H9 (cell line): ENCODE data around the gene ZBP1. TPM values are rescaled to one million over a fixed set of nuclear protein-coding genes. Genes with fewer than 3 reads are reported as not detected.
A peak's percentile ranks its signal among the peaks of the same experiment; 100 is the strongest.

ENCODE experiments used
- DNase-seq: peaks from one replicate; pipeline ENCODE4 v3.0.0-alpha.2; 2017
- H2AFZ ChIP-seq: one replicate; pipeline ENCODE4 v1.6.1; 2013; ENCODE audit warnings: mild to moderate bottlenecking, low read length, control low read depth, moderate library complexity
- H2AK5ac ChIP-seq: 2 replicates; pipeline ENCODE4 v1.6.1; 2013; ENCODE audit warnings: low read length, control low read depth, mixed read lengths; ENCODE audit not compliant: insufficient read length
- H2BK120ac ChIP-seq: one replicate; pipeline ENCODE4 v1.6.1; 2013; ENCODE audit warnings: low read depth, mild to moderate bottlenecking, low read length, control low read depth, inconsistent platforms; ENCODE audit not compliant: poor library complexity, severe bottlenecking
- H2BK12ac ChIP-seq: 2 replicates; pipeline ENCODE4 v1.6.1; 2013; ENCODE audit warnings: low read length, control low read depth, mixed read lengths, low read depth; ENCODE audit not compliant: insufficient read length
- H2BK15ac ChIP-seq: 2 replicates; pipeline ENCODE4 v1.6.1; 2013; ENCODE audit warnings: low read depth, low read length, control low read depth
- H2BK20ac ChIP-seq: one replicate; pipeline ENCODE4 v1.6.1; 2013; ENCODE audit warnings: low read depth, mild to moderate bottlenecking, low read length, control low read depth, inconsistent platforms; ENCODE audit not compliant: poor library complexity, severe bottlenecking
- H2BK5ac ChIP-seq: 2 replicates; pipeline ENCODE4 v1.6.1; 2013; ENCODE audit warnings: low read length, control low read depth, mixed read lengths; ENCODE audit not compliant: insufficient read length
- H3K14ac ChIP-seq: 2 replicates; pipeline ENCODE4 v1.6.1; 2013; ENCODE audit warnings: low read length, control low read depth; ENCODE audit not compliant: insufficient read depth
- H3K18ac ChIP-seq: 2 replicates; pipeline ENCODE4 v1.6.1; 2013; ENCODE audit warnings: low read depth, mild to moderate bottlenecking, mixed read lengths, low read length, control low read depth; ENCODE audit not compliant: insufficient read length
- H3K23ac ChIP-seq: 2 replicates; pipeline ENCODE4 v1.6.1; 2013; ENCODE audit warnings: low read length, control low read depth, mixed read lengths, low read depth; ENCODE audit not compliant: insufficient read length
- H3K23me2 ChIP-seq: 2 replicates; pipeline ENCODE4 v1.6.1; 2013; ENCODE audit warnings: low read depth, mild to moderate bottlenecking, mixed read lengths, low read length, control low read depth; ENCODE audit not compliant: insufficient read length, poor library complexity, severe bottlenecking
- H3K27ac ChIP-seq: 2 replicates; pipeline ENCODE4 v1.5.1; 2013; ENCODE audit warnings: low read length, control low read depth, mixed read lengths, low read depth; ENCODE audit not compliant: insufficient read length
- H3K27me3 ChIP-seq: 2 replicates; pipeline ENCODE4 v1.6.1; 2013; ENCODE audit warnings: low read length, control low read depth, inconsistent platforms; ENCODE audit not compliant: insufficient read depth
- H3K4ac ChIP-seq: 2 replicates; pipeline ENCODE4 v1.6.1; 2013; ENCODE audit warnings: low read depth, mild to moderate bottlenecking, control low read depth, inconsistent platforms, low read length, moderate library complexity
- H3K4me1 ChIP-seq: 2 replicates; pipeline ENCODE4 v1.6.1; 2013; ENCODE audit warnings: low read length, control low read depth, inconsistent platforms; ENCODE audit not compliant: insufficient read depth
- H3K4me2 ChIP-seq: 2 replicates; pipeline ENCODE4 v1.6.1; 2013; ENCODE audit warnings: low read length, control low read depth, mixed read lengths; ENCODE audit not compliant: insufficient read length, insufficient read depth
- H3K56ac ChIP-seq: 2 replicates; pipeline ENCODE4 v1.6.1; 2013; ENCODE audit warnings: low read depth, mild to moderate bottlenecking, mixed read lengths, low read length, control low read depth; ENCODE audit not compliant: insufficient read length
- H3K79me1 ChIP-seq: 2 replicates; pipeline ENCODE4 v1.6.1; 2013; ENCODE audit warnings: low read depth, mild to moderate bottlenecking, moderate library complexity, low read length, control low read depth, inconsistent platforms; ENCODE audit not compliant: insufficient read depth, poor library complexity, severe bottlenecking
- H3K79me2 ChIP-seq: 2 replicates; pipeline ENCODE4 v1.6.1; 2013; ENCODE audit warnings: low read length, control low read depth, inconsistent platforms; ENCODE audit not compliant: insufficient read depth
- H3K9ac ChIP-seq: 2 replicates; pipeline ENCODE4 v1.6.1; 2013; ENCODE audit warnings: low read length, control low read depth, mixed read lengths; ENCODE audit not compliant: insufficient read length; ENCODE audit errors: extremely low read depth
- H3K9me3 ChIP-seq: one replicate; pipeline ENCODE4 v1.6.1; 2013; ENCODE audit warnings: low read depth, low read length, inconsistent platforms; ENCODE audit not compliant: control insufficient read depth
- H3T11ph ChIP-seq: one replicate; pipeline ENCODE4 v1.6.1; 2013; ENCODE audit warnings: mild to moderate bottlenecking, low read length, control low read depth, inconsistent platforms
- H4K20me1 ChIP-seq: one replicate; pipeline ENCODE4 v1.6.1; 2013; ENCODE audit not compliant: control insufficient read depth, insufficient read length, insufficient read depth
- H4K5ac ChIP-seq: 2 replicates; pipeline ENCODE4 v1.6.1; 2013; ENCODE audit warnings: low read depth, mild to moderate bottlenecking, mixed read lengths, low read length, control low read depth; ENCODE audit not compliant: insufficient read length
- H4K8ac ChIP-seq: replicated peaks from 2 replicates; pipeline ENCODE4 v1.6.1; 2013; ENCODE audit warnings: low read length, control low read depth, mixed read lengths, low read depth; ENCODE audit not compliant: insufficient read length
- H4K91ac ChIP-seq: 2 replicates; pipeline ENCODE4 v1.6.1; 2013; ENCODE audit warnings: low read depth, mild to moderate bottlenecking, moderate library complexity, mixed read lengths, low read length, control low read depth; ENCODE audit not compliant: insufficient read length
- H3K27ac Mint-ChIP-seq, 3 experiments: 2 replicates in 2 of 3; 3 replicates in 1 of 3; pipeline ENCODE4 v1.8.0; 2020 to 2021; ENCODE audit warnings: mixed read lengths in 3 of 3, mild to moderate bottlenecking in 1 of 3, moderate library complexity in 1 of 3
- H3K27me3 Mint-ChIP-seq: 2 replicates; pipeline ENCODE4 v1.8.0; 2021; ENCODE audit warnings: low read depth, mild to moderate bottlenecking, moderate library complexity, mixed read lengths
- H3K36me3 Mint-ChIP-seq, 3 experiments: 2 replicates in 2 of 3; 3 replicates in 1 of 3; pipeline ENCODE4 v1.8.0; 2020 to 2021; ENCODE audit warnings: low read depth in 3 of 3, mixed read lengths in 3 of 3; ENCODE audit not compliant: insufficient read depth in 1 of 3
- H3K4me1 Mint-ChIP-seq, 2 experiments: 2 replicates each; pipeline ENCODE4 v1.8.0; 2020; ENCODE audit warnings: mixed read lengths in 2 of 2
- H3K4me3 Mint-ChIP-seq, 2 experiments: 2 replicates in 1 of 2; 3 replicates in 1 of 2; pipeline ENCODE4 v1.8.0; 2020 to 2021; ENCODE audit warnings: mild to moderate bottlenecking in 2 of 2, mixed read lengths in 2 of 2, moderate library complexity in 1 of 2
- H3K9me3 Mint-ChIP-seq, 2 experiments: 2 replicates in 1 of 2; 3 replicates in 1 of 2; pipeline ENCODE4 v1.8.0; 2020; ENCODE audit warnings: mild to moderate bottlenecking in 2 of 2, mixed read lengths in 2 of 2, moderate library complexity in 1 of 2
- WGBS: extraction: QIAGEN DNeasy Blood & Tissue Kit; methylation state at CpG from one replicate; pipeline ENCODE4 v1.1.7; 2013; ENCODE audit warnings: missing lambda C conversion rate, low lambda C conversion rate, mixed read lengths; ENCODE audit not compliant: insufficient read length; ENCODE audit errors: extremely low coverage; 5-methylcytosine and 5-hydroxymethylcytosine counted together
- total RNA-seq: library from RNA; stranded (reverse); gene quantifications from 2 replicates; pipeline ENCODE4 v1.2.1, GENCODE V29; 2021
- TF ChIP-seq, protein P1 (sequence below): fragments of 200-600 bp; sonication (generic); conservative IDR thresholded peaks from 3 replicates; pipeline ENCODE4 v1.8.0; 2021; ENCODE audit warnings: antibody characterized with exemption, mild to moderate bottlenecking

ZBP1 gene
- total RNA-seq, 1 experiment from 2014 or later = not detected

DNA sequence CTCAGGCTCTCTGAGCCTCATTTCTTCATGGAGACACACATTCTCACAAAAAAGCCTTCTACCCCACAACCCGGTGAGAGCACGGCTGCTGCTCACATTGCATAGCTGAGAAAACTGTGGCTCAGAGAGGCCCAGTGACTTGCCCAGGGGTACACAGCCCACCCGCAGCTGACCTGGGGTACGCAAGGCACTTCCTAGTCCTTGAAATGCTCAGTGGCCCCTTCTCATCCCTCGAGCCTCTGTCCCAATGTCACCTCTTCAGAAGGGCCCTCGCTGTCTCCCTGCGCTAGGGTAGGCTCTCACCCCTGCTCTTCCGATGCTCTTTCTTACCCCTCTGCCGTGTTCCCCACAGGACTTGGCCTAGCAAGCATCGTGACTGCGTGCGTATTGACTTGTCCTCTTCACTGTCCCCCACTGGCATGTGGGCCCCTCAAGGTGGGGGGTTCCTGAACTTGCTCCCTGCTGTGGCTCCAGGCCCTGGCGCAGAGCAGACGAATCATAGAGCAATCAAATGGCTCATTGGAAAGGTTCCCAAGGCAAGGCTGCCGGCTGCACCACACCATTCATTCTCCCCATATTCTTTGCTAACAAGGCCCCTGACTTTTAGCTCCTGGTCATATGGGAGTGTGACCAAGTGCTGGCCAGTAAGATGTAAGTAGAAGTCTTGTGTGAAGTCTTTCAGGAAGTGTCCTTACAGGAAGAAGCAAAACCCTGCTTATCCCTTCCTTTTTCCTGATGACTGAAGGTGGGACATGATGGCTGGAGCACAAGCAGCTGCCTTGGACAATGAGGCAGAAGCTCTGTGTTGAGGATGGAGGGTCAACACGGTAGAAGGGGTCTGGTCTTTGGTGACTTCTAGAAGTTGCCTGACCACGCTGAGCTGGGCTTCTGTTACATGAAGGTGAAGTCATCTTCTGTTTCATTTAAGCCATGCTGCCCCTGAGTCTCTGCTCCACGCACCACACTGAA is 36.7 kb downstream of the ZBP1 start:
- DNase-seq = no peak
- Histone ChIP-seq H3K4me2 (no peak overlapping the region), H3K9ac (no peak overlapping the region), H3K27ac (no peak overlapping the region), H2BK12ac (no peak overlapping the region), H3K56ac (no peak overlapping the region), H4K8ac (no peak overlapping the region), H3K27me3 (no peaks in the 10 kb centered on the region), H3K23ac (no peak overlapping the region), H3K79me1 (no peaks in the 10 kb centered on the region), H3K23me2 (no peaks in the 10 kb centered on the region), H3K79me2 (no peaks in the 10 kb centered on the region), H4K20me1 (no peaks in the 10 kb centered on the region), H3T11ph (no peak overlapping the region), H3K14ac (no peak overlapping the region), H3K9me3 (no peaks in the 10 kb centered on the region), H3K4ac (no peak overlapping the region), H2BK15ac (no peak overlapping the region), H4K91ac (no peak overlapping the region), H4K5ac (no peak overlapping the region), H2BK5ac (no peak overlapping the region), H2BK120ac (no peak overlapping the region), H2AFZ (no peak overlapping the region), H2AK5ac (no peak overlapping the region), H2BK20ac (no peak overlapping the region), H3K4me1 (no peaks in the 10 kb centered on the region), H3K18ac (no peak overlapping the region)
- peaks cover 15% of the 10 kb centered on the region for H3K27me3 Mint-ChIP-seq
- WGBS = no CpG with 5 or more reads among the region's 18 CpGs
- H3K4me1 Mint-ChIP-seq = peaks cover 15 to 39% of the 10 kb centered on the region in 2 experiments
- H3K4me3 Mint-ChIP-seq = no peak overlapping the region
- H3K27ac Mint-ChIP-seq = peak overlapping the region in 1 of 3 experiments; percentile 42; a peak in 2 of 7 replicates
- TF ChIP-seq, protein P1, sequence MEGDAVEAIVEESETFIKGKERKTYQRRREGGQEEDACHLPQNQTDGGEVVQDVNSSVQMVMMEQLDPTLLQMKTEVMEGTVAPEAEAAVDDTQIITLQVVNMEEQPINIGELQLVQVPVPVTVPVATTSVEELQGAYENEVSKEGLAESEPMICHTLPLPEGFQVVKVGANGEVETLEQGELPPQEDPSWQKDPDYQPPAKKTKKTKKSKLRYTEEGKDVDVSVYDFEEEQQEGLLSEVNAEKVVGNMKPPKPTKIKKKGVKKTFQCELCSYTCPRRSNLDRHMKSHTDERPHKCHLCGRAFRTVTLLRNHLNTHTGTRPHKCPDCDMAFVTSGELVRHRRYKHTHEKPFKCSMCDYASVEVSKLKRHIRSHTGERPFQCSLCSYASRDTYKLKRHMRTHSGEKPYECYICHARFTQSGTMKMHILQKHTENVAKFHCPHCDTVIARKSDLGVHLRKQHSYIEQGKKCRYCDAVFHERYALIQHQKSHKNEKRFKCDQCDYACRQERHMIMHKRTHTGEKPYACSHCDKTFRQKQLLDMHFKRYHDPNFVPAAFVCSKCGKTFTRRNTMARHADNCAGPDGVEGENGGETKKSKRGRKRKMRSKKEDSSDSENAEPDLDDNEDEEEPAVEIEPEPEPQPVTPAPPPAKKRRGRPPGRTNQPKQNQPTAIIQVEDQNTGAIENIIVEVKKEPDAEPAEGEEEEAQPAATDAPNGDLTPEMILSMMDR = no peak
- peaks cover 0 to 9% of the 10 kb centered on the region in 2 experiments; a peak in 3 of 5 replicates for H3K9me3 Mint-ChIP-seq
- no peaks in the 10 kb centered on the region for H3K36me3 Mint-ChIP-seq
